Measurements from ENCODE around the gene MGST2.

Gene MGST2

GRCh38 chr4:139647184-139647583, 18.4 kb upstream of the MGST2 start:
- H3K9ac ChIP-seq (ENCODE audit: low read depth, low read length) = no peak overlapping the region
- H3K4me1 ChIP-seq (ENCODE audit: control insufficient read depth, insufficient read depth, low read length) = peaks cover 13% of the 10 kb centered on the region
- no peak overlapping the region for H3K4me2 ChIP-seq (ENCODE audit: low read length)
- H3K27me3 ChIP-seq (ENCODE audit: control insufficient read depth, insufficient read depth, low read length) = no peaks in the 10 kb centered on the region
- no peak overlapping the region for H3K4me3 ChIP-seq (ENCODE audit: low read length)
- no peaks in the 10 kb centered on the region for H3K9me3 ChIP-seq (replicated peaks; ENCODE audit: low read length)
- H3K36me3 ChIP-seq (ENCODE audit: insufficient read depth, low read length) = no peaks in the 10 kb centered on the region

- Histone ChIP-seq H3K36me3 (ENCODE audit: insufficient read depth, low read length) (no peaks in the 10 kb centered on the region), H3K27me3 (ENCODE audit: control insufficient read depth, insufficient read depth, low read length) (no peaks in the 10 kb centered on the region), H3K9me3 (replicated peaks; ENCODE audit: low read length) (no peaks in the 10 kb centered on the region), H3K4me3 (ENCODE audit: low read length) (no peak overlapping the region), H3K4me1 (ENCODE audit: control insufficient read depth, insufficient read depth, low read length) (peaks cover 8% of the 10 kb centered on the region), H3K9ac (ENCODE audit: low read depth, low read length) (no peak overlapping the region), H3K4me2 (ENCODE audit: low read length) (no peak overlapping the region)
Observed at GRCh38 chr4:139647952-139648351, 17.7 kb upstream of the MGST2 start.

- H3K4me1 ChIP-seq (ENCODE audit: control insufficient read depth, insufficient read depth, low read length) = peaks cover 3% of the 10 kb centered on the region
- H3K36me3 ChIP-seq (ENCODE audit: insufficient read depth, low read length) = no peaks in the 10 kb centered on the region
- no peak overlapping the region for H3K9ac ChIP-seq (ENCODE audit: low read depth, low read length)
Observed at GRCh38 chr4:139651282-139652194, 14.1 kb upstream of the MGST2 start.

DNA sequence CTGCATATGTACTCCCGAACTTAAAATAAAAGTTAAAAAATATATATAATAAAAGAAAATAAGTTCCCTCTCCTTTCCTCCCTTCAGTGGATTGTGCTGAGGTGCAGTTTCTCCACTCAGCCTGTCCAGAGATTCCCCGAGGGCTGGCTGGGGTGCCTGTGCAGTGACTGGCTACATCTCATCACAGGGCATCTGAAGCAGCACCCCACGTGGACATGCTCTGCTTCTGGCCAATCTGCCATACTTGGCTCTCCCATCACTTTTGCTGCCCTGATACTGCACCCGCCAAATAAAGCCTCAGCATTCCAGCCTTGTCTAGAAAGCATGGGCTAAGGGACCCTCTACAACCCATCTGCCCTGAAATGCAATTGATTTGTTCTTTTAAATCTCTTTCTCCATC, 11.1 kb upstream of the MGST2 start:
- Histone ChIP-seq H3K4me3 (ENCODE audit: low read length) (no peak overlapping the region), H3K4me2 (ENCODE audit: low read length) (no peak overlapping the region), H3K4me1 (ENCODE audit: control insufficient read depth, insufficient read depth, low read length) (peaks cover 18% of the 10 kb centered on the region), H3K36me3 (ENCODE audit: insufficient read depth, low read length) (no peaks in the 10 kb centered on the region), H3K9ac (ENCODE audit: low read depth, low read length) (no peak overlapping the region), H3K27me3 (ENCODE audit: control insufficient read depth, insufficient read depth, low read length) (peaks cover 23% of the 10 kb centered on the region), H3K9me3 (replicated peaks; ENCODE audit: low read length) (no peaks in the 10 kb centered on the region)

More at GRCh38 chr4:139651282-139652194, 14.1 kb upstream of the MGST2 start:
- H3K27me3 ChIP-seq (ENCODE audit: control insufficient read depth, insufficient read depth, low read length) = peaks cover 23% of the 10 kb centered on the region
- H3K4me2 ChIP-seq (ENCODE audit: low read length) = peak overlapping the region; percentile 64
- H3K9me3 ChIP-seq (replicated peaks; ENCODE audit: low read length) = no peaks in the 10 kb centered on the region
- no peak overlapping the region for H3K4me3 ChIP-seq (ENCODE audit: low read length)

DNA sequence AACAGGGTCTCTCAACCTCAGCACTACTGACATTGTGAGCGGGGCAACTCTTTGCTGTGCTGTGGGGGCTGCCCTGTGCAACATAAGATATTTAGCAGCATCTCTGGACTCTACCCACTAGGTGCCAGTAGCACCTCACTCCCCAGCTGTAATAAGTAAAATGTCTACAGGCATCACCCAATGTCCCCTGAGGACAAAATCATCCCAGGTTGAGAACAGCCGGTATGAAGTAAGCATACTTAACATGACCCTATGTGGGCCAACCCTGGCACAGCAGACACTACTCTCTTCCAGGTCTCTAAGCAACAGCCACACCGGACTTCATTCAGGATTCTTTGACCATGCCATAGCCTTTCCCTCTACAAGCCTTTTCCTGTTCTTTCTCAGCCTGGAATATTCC, 10.5 kb upstream of the MGST2 start:
- no peak overlapping the region for H3K9ac ChIP-seq (ENCODE audit: low read depth, low read length)
- H3K4me3 ChIP-seq (ENCODE audit: low read length) = no peak overlapping the region
- no peaks in the 10 kb centered on the region for H3K36me3 ChIP-seq (ENCODE audit: insufficient read depth, low read length)
- H3K9me3 ChIP-seq (replicated peaks; ENCODE audit: low read length) = no peaks in the 10 kb centered on the region
- H3K4me1 ChIP-seq (ENCODE audit: control insufficient read depth, insufficient read depth, low read length) = peaks cover 18% of the 10 kb centered on the region
- H3K27me3 ChIP-seq (ENCODE audit: control insufficient read depth, insufficient read depth, low read length) = peaks cover 23% of the 10 kb centered on the region
- no peak overlapping the region for H3K4me2 ChIP-seq (ENCODE audit: low read length)

GRCh38 chr4:139656614-139657486, 8.8 kb upstream of the MGST2 start:
- H3K9ac ChIP-seq (ENCODE audit: low read depth, low read length) = no peak overlapping the region
- H3K36me3 ChIP-seq (ENCODE audit: insufficient read depth, low read length) = no peaks in the 10 kb centered on the region
- peaks cover 15% of the 10 kb centered on the region for H3K4me1 ChIP-seq (ENCODE audit: control insufficient read depth, insufficient read depth, low read length)
- H3K9me3 ChIP-seq (replicated peaks; ENCODE audit: low read length) = no peaks in the 10 kb centered on the region
- peaks cover 23% of the 10 kb centered on the region for H3K27me3 ChIP-seq (ENCODE audit: control insufficient read depth, insufficient read depth, low read length)
- peak overlapping the region; percentile 47 for H3K4me2 ChIP-seq (ENCODE audit: low read length)
- peak overlapping the region; percentile 45 for H3K4me3 ChIP-seq (ENCODE audit: low read length)

- Histone ChIP-seq H3K4me2 (ENCODE audit: low read length) (peak overlapping the region; percentile 47), H3K9me3 (replicated peaks; ENCODE audit: low read length) (no peaks in the 10 kb centered on the region), H3K9ac (ENCODE audit: low read depth, low read length) (no peak overlapping the region), H3K4me3 (ENCODE audit: low read length) (peak overlapping the region; percentile 45), H3K4me1 (ENCODE audit: control insufficient read depth, insufficient read depth, low read length) (peaks cover 15% of the 10 kb centered on the region), H3K27me3 (ENCODE audit: control insufficient read depth, insufficient read depth, low read length) (peaks cover 21% of the 10 kb centered on the region), H3K36me3 (ENCODE audit: insufficient read depth, low read length) (no peaks in the 10 kb centered on the region)
Observed at GRCh38 chr4:139658185-139658584, 7.4 kb upstream of the MGST2 start.

DNA sequence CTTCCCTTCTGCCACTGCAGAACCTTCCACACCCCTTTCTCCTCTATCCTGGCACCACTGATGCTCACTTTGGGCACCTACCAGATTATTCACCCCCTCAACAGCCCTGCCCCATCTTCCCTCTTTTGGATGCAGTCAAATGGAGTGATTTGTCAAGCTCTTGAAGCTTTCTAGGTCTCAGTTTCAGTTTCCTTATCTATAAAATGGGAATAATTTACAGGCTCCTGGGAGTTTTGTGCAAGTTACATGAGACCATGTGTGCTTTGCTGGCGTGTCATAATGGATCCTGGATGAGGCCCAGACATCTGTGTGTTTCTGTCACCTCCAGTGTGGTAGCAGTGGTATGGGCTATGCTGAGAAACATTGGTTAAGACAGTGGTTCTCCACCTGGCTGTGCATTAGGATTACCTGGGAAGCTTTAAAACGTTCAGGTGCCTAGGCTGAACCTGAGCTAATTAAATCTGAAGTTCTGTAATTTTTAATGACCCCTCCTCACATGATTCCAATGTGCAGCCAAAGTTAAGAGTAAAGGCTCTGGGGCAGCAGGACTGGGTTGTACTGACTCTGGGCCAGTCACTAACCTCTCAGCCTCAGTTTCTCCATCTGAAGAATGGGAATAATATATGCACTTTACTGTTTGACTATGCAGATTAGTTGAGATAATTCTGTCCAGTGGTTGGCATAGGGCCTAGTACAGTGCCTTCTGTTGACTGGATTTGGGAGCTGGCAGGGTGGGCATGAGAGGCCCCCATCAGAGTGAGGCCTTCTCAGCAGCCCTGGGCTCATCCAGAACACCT, 6.8 kb upstream of the MGST2 start:
- Histone ChIP-seq H3K9ac (ENCODE audit: low read depth, low read length) (no peak overlapping the region), H3K36me3 (ENCODE audit: insufficient read depth, low read length) (no peaks in the 10 kb centered on the region), H3K27me3 (ENCODE audit: control insufficient read depth, insufficient read depth, low read length) (peaks cover 16% of the 10 kb centered on the region), H3K4me1 (ENCODE audit: control insufficient read depth, insufficient read depth, low read length) (peaks cover 15% of the 10 kb centered on the region), H3K4me3 (ENCODE audit: low read length) (no peak overlapping the region), H3K4me2 (ENCODE audit: low read length) (no peak overlapping the region), H3K9me3 (replicated peaks; ENCODE audit: low read length) (no peaks in the 10 kb centered on the region)

DNA sequence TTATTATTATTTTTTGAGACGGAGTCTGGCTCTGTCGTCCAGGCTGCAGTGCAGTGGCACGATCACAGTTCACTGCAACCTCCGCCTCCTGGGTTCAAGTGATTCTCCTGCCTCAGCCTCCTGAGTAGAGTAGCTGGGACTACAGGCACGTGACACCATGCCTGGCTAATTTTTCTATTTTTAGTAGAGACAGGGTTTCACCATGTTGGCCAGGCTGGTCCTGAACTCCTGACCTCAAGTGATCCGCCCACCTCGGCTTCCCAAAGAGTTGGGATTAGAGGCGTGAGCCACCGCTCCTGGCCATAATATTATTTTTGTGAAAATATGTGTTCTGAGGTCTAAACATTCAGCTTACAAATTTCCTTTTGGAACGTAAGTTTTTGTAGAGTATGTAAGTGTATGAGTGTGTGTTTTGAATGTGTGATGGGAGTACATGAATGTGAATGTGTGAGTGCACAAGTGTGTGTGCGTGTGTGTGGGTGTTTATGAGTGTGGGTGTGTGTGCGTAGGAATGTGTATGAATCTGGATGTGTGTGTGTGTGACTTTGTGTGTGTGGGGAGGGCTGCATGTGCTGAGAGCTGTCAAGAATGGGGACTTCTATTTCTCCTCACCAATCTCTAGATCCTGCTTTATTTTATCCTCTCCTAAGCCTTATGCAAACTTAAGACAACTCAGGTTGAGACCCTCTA, 5.7 kb upstream of the MGST2 start:
- H3K36me3 ChIP-seq (ENCODE audit: insufficient read depth, low read length) = no peaks in the 10 kb centered on the region
- H3K4me1 ChIP-seq (ENCODE audit: control insufficient read depth, insufficient read depth, low read length) = peaks cover 15% of the 10 kb centered on the region
- no peak overlapping the region for H3K9ac ChIP-seq (ENCODE audit: low read depth, low read length)
- no peak overlapping the region for H3K4me3 ChIP-seq (ENCODE audit: low read length)
- H3K4me2 ChIP-seq (ENCODE audit: low read length) = no peak overlapping the region
- H3K27me3 ChIP-seq (ENCODE audit: control insufficient read depth, insufficient read depth, low read length) = peaks cover 7% of the 10 kb centered on the region
- no peaks in the 10 kb centered on the region for H3K9me3 ChIP-seq (replicated peaks; ENCODE audit: low read length)

- Histone ChIP-seq H3K9ac (ENCODE audit: low read depth, low read length) (no peak overlapping the region), H3K4me1 (ENCODE audit: control insufficient read depth, insufficient read depth, low read length) (peaks cover 20% of the 10 kb centered on the region), H3K4me2 (ENCODE audit: low read length) (no peak overlapping the region)
Observed at GRCh38 chr4:139660568-139661043, 5.0 kb upstream of the MGST2 start.

More at GRCh38 chr4:139660568-139661043, 5.0 kb upstream of the MGST2 start:
- H3K27me3 ChIP-seq (ENCODE audit: control insufficient read depth, insufficient read depth, low read length) = peaks cover under 1% of the 10 kb centered on the region
- no peak overlapping the region for H3K4me3 ChIP-seq (ENCODE audit: low read length)
- no peaks in the 10 kb centered on the region for H3K9me3 ChIP-seq (replicated peaks; ENCODE audit: low read length)
- H3K36me3 ChIP-seq (ENCODE audit: insufficient read depth, low read length) = no peaks in the 10 kb centered on the region

Measured in skeletal muscle satellite cell (primary cell).